GM18499 (cell line): Measurements from ENCODE around the gene TGFB1.

ENCODE experiments used
- ATAC-seq: cut with Tn5 transposase; IDR thresholded peaks from one replicate; pipeline ENCODE4 v1.9.1; 2021; ENCODE audit warnings: moderate number of reproducible peaks; ENCODE audit not compliant: insufficient read depth, unreplicated experiment

The TGFB1 gene

DNA sequence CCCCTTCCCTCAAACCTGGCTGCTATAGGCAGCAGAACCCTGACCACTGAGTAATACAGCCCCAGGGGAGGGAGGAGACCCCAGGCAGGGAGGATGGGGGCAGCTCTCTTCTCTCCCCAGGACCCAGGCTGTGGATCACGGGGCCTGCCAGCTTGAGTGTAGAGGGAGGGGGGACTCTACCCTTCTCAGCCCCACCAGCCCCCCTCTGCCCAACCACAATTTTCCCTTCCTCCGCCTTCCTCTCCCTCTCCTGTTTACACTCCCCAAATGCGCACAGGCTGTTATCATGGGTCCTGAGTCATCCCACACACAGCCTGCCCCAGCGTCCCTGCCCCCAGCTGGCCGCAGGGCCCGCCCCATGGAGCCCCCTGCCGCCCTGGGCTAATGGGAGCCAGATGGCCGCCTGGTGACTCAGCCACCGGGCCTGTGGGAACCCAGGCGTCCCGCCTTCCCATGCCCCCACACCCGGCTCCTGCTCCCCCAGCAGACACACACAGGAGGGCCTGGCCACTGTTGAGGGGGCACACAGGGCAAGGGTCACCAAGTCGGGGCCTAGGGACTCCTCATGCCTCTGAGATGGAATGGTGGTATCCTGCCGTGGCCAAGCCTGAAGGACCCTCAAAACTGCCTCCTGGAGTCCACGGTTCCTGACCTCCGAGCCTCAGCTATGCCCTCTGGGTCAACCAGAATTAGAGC lies 30.1 kb downstream of the TGFB1 start:
- no peak for ATAC-seq

DNA sequence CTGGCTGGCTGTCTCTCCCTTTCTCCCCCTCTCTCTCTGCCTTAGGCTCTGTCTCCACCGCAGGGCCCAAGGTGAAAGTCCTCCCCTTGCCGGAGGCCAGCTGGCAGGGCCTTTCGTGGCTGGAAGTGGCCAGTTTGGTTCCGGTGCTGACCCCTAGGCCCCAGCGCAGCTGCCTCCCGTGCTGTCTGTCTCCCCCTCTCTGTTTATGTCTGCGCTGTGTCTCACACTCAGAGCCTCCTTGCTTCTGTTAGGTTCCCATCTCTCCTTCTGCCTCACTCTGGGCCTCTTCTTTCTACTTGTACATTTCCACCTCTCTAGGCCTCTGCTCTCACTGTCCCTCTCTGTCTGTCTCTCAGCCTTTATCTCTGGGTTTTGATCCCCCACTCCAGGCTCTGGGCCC lies 30.7 kb downstream of the TGFB1 start:
- ATAC-seq = no peak

DNA sequence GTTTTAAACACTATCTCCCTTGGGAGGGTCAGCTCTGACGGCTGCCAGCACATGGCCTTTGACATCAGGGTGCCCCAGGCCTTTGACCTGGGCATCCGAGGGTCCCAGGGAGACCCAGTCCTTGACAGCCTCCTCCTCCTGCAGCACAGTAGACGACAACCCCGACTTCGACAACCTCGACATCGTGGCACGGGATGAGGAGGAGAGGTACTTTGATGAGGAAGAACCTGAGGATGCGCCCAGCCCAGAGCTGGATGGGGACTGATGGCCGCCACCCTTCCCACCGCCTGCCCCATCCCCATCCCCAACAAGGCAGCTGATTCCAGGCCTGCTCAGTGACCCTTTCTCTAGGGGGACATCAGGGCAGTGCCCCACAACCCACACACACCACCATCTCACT lies 31.3 kb downstream of the TGFB1 start:
- no peak for ATAC-seq

- no peak for ATAC-seq
Measured at GRCh38 chr19:41321600-41322270, 32.0 kb downstream of the TGFB1 start.

GRCh38 chr19:41321204-41321599 lies 32.5 kb downstream of the TGFB1 start:
- no peak for ATAC-seq

- ATAC-seq = no peak
Measured at GRCh38 chr19:41320568-41320967, 33.2 kb downstream of the TGFB1 start.

GRCh38 chr19:41320185-41320518 lies 33.6 kb downstream of the TGFB1 start:
- no peak for ATAC-seq

DNA sequence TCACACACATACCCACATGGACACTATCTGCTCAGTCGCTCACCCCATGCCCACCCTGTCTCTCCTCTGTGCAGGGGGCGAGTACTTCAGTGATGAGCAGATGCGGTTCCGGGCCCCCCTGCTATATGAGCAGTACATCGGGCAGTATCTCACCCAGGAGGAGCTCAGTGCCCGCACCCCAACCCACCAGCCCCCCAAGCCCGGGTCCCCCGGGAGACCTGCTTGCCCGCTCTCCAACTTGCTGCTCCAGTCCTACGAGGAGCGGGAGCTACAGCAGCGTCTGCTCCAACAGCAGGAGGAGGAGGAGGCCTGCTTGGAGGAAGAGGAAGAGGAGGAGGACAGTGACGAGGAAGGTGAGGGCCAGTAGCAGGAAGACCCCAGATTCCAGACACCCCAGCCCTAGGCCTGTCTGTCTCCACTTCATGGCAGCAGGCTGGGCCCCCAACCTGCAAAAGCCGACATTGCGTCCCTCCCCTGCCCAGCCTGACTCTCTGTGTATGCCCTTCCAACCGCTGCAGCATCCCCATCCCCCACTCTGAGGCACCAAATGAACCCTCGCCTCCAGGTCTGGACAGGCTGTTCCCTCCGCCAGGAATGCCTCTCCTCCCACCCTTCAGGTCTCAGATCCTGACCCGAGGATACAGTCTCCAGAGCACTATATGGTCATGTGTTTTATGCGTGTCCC lies 34.1 kb downstream of the TGFB1 start:
- ATAC-seq = no peak

GRCh38 chr19:41318696-41319499 lies 34.8 kb downstream of the TGFB1 start:
- ATAC-seq = no peak

- no peak for ATAC-seq
Measured at GRCh38 chr19:41316306-41316920, 37.3 kb downstream of the TGFB1 start.

GRCh38 chr19:41311613-41312012 lies 42.1 kb downstream of the TGFB1 start:
- no peak for ATAC-seq

DNA sequence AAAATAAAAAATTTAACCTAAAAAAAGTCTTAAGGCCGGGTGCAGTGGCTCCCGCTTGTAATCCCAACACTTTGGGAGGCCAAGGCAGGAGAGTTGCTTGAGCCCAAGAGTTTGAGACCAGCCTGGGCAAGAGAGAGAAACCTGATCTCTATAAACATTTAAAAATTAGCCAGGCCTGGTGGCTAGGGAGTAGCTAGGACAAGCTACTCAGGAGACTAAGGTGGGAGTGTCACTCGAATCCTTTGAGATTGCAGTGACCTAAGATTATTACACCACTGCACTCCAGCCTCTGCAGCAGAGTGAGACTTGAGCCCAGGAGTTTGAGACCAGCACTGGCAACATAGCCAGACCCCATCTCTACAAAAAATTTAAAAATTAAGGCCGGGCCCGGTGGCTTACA lies 42.6 kb downstream of the TGFB1 start:
- ATAC-seq = no peak

- ATAC-seq = no peak
Measured at GRCh38 chr19:41310033-41310831, 43.5 kb downstream of the TGFB1 start, which contains the start of gene CCDC97. Gene CCDC97, plus strand, starts transcription at chr19:41310172. Its CDS starts 139 bp downstream, at chr19:41310311.

GRCh38 chr19:41309180-41310032 lies 44.3 kb downstream of the TGFB1 start:
- ATAC-seq = no peak

DNA sequence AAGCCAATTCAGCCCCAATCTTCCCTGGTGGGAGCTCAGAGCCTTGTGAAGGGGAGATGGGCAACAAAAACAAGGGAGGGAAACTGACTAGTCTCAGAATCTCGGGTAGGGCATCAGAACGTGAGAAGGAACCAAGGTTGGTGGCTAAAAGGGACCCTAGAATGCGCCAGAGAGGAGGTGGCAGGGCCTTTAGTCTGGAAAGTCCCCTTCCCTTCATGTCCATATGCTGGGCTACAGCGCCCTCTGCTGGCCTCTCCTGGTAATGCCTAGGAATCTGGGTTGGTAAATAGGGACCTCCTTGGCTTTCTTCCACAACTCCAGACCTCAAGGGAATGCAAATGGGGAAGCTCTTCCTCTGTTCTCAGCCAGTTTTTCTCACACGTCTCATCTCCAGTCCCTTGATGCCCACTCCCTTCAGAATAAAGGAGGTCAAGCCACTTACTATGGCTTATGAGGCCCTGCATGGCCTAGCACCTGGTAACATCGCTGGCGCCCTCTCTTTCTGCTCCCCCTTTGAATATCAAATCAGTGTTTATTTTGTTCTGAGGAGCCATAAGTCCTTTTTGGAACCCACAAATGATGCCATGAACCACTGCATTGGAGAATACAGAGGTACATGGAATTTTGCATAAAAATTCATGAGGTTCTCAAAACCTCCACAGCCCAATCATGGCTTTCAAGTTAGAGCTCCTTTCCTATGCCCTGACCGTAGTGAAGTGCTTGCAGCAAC lies 45.1 kb downstream of the TGFB1 start:
- ATAC-seq = no peak

- no peak for ATAC-seq
Measured at GRCh38 chr19:41307954-41308449, 45.7 kb downstream of the TGFB1 start.

DNA sequence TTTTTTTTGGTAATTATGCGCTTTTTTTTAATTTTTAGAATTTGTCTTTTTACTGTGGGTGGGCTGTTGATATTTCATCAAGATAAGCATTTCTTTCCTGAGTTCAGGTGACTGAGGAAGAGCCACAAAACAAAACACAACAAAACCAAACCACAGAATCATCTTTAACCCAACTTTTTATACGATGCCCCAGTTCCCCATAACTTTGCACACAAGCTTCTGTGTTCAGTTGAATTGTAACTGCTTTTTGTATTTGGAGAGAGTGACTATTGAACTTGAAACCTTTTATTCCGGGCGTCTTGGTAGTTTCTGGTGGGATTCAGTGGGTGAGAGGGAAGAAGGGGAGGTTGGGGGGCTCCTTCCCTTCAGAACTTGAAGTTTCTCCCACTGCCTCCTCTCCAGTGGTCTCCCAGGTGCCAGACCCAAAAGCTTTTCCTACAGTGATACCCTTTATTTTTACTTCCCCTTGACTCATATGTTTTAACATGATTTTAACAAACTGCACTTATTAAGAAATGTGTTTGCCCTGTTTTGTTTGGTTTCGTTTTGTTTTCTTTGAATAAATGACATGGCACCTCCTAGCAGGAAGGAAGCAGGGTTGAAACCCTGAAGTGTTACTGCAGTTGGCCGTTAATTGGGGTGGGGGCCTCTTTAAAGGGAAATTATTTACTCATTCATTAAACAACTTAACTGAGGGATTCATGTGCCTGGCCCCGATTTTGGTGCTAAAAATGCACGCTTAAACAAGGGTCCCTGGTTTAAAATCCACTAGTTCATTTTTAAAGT lies 46.4 kb downstream of the TGFB1 start:
- ATAC-seq = no peak
